ENCODE measurements around the gene PDE3A.
A peak's percentile ranks its signal among the peaks of the same experiment; 100 is the strongest.

The PDE3A gene

GRCh38 chr12:20627001-20627588, 258.8 kb downstream of the PDE3A start:
- DNase-seq, result no peak

DNA sequence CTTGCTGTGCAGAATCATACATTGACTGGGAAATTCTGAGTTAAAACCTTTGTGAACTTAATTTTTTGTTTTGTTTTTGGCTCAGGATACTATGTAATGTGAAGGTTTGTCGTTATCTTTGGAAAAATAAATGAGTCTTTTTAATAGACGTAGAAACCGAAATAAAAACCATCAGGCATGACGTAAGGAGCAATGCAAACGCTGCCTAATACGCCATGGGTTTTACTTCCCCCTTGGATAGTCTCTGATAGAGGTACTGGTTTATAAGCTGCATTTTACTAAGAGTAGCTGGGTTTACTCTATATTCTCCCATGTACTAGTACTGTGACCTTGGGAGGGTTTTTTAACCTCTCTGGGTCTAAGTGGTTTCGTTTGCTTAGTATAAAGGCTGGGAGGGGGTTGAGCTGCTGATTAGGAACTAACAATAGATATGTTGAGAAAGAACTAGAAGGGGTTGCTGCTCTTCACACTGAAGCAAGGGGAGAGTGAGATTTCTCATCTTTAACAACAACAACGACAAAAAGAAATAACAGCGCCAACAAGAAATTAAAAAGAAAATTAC, 260.0 kb downstream of the PDE3A start:
- no peak for DNase-seq

GRCh38 chr12:20628999-20629398, 260.7 kb downstream of the PDE3A start:
- no peak for DNase-seq

DNA sequence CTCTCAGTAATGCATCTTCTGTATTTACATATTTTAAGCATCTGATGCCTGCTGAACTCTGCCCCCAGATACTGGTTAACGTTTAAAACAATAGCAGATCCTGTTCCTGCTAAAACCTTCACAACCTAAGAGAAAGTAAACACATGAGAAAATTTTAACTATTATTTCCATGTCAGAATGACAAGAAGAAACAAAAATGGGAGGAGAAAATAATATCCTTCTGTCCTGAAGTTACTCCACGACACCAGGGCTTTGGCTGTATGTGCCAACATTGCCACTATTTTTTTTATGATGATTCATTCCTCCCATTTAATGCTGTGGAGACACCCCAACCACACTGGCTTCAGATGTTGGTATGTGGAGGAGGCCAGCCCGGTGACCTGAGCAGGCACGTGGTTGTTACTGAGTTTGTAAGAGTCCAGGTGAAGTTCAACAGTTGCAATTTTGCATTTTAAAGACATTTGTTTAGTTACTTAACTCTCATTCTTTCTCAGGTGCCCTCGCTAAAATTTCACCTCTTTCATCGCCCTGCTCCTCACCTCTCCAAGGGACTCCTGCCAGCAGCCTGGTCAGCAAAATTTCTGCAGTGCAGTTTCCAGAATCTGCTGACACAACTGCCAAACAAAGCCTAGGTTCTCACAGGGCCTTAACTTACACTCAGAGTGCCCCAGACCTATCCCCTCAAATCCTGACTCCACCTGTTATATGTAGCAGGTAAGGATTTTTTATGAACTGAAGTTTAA, 261.2 kb downstream of the PDE3A start:
- no peak for DNase-seq

DNA sequence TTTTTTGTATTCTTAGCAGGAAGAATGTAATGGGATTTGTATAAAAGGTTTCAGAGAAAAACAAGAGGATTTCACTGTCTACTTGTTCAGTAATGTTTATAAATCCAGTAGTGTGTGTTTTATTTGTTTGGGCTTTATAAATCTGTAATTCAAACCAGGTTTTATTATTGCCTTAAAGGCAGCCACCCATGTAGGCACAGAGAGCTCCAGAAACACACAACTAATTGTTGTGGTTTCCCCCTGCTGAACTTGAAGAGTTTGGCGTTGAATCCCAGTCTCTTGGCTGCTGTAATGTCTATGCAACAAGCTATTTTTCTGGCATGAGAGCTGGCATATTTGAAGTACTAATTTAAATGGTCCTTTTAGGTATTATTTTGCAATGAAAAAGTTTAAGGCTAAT, 263.4 kb downstream of the PDE3A start:
- DNase-seq, result no peak

GRCh38 chr12:20641106-20641505, 272.8 kb downstream of the PDE3A start:
- DNase-seq, result no peak

DNA sequence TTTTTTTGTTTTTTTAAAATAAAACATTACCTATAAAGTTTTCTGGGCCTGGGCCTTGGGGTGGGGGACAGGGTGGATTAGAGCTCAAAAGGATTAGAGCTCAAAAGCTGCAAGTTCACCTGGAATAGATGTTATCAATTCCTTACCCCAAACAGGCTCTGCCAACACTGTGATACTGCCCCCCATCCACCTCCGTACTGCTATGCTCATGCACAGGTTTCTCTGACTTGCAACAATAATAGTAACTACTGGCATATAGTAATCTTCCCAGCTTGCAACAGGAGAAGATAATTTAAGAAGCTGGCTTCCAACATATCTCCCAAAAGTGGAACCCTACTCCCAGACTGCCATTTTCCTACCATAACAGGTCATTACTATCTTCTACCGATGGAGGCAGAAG, 275.5 kb downstream of the PDE3A start:
- no peak for DNase-seq

DNA sequence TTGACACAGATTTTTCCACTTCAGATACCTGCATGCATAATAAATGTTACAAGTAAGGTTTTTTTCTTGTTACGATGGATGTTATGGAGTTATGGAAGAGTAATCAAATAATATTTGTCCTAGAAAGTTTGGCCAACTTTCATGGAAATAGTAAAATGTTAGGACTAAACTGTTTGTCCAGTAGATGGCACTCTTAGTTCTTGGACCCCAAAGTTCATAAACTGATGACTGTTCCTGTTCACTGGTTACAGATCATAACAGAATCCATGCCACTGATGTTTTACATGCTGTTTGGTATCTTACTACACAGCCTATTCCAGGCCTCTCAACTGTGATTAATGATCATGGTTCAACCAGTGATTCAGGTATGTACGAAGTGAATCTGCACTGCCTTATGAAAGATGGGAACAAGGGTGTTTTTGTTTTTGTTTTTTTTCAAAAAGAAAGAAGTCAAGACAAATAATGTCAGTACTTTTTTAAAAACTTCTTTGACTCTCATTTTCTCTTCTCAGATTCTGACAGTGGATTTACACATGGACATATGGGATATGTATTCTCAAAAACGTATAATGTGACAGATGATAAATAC, 278.0 kb downstream of the PDE3A start:
- peak; percentile 51 for DNase-seq

DNA sequence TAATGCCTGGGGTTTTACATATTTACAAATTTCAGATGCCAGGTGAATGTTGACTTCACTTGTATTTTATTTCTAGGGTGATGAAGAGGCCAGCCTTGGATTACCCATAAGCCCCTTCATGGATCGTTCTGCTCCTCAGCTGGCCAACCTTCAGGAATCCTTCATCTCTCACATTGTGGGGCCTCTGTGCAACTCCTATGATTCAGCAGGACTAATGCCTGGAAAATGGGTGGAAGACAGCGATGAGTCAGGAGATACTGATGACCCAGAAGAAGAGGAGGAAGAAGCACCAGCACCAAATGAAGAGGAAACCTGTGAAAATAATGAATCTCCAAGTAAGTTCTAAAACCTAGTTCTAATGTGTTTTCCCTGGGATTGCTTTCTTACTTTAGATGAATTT, 285.5 kb downstream of the PDE3A start:
- no peak for DNase-seq

DNA sequence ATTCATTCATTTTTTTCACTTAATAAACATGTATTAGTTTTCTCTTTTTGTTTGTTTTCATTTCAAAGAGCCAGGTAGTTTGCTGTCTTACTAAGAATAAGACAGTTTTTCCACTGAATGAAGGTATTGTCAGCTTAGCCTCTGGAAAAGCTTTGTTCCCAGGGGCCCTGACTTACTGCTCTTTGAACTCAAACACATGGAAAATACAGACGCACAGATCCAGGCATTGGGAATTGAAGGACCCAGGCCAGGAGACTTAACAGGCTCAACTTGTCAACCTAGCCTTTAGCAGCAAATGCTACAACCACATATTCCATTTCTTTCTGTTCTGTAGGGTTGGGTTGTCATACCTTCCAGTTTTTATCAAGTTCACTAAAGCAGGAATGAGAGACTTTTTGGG, 288.3 kb downstream of the PDE3A start:
- DNase-seq, result no peak

- DNase-seq, result no peak
These were observed 289.2 kb downstream of the PDE3A start for GRCh38 chr12:20657496-20657895.

GRCh38 chr12:20681334-20681733, 313.0 kb downstream of the PDE3A start:
- DNase-seq, result no peak

GRCh38 chr12:20695232-20695631, 326.9 kb downstream of the PDE3A start, which contains the start of gene SLCO1C1:
Gene SLCO1C1 (plus strand): TSS chr12:20695332. CDS start chr12:20699577, 4,245 bp downstream.
- DNase-seq, result no peak

GRCh38 chr12:20696181-20696905, 328.0 kb downstream of the PDE3A start:
- DNase-seq, result no peak

GRCh38 chr12:20701106-20701505, 332.8 kb downstream of the PDE3A start:
- no peak for DNase-seq

DNA sequence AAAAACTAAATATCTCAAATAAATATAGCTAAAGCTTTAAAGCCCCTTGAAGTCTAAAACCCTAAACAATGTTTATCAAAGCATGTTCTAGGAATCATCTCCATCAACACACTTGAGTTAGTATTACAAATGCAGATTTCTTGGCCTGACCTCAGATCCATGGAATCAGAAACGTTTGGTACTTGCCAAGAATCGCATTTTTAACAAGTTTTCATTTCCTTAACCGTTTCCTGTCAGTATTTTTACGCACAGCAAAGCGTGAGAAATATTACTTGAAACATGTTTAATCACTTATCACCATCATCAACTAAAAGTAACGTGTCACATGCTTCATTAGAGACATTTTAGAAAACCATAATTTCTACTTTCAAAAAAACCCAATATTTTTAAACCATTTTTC, 336.5 kb downstream of the PDE3A start:
- DNase-seq, result no peak

- DNase-seq, result no peak
These were observed 343.5 kb downstream of the PDE3A start for GRCh38 chr12:20711846-20712245.

DNA sequence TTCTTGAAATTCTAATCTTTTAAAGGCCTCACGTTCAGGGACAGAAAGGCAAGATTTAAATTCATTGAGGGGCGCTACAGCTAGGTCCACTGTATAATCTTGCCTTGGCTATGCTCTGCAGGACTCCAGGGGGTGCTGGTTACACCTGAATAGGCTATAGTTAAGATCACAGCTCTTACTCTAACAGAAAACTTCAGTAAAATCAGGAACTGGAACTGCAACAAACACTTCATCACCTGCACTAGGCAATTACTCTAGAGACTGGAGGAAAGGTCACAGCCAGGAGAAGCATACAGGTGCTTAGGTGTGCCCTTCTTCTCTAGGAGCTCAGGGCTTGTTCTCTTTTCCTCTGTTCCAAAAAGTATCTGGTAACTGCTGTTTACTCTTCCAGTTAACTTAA, 347.7 kb downstream of the PDE3A start:
- no peak for DNase-seq

DNA sequence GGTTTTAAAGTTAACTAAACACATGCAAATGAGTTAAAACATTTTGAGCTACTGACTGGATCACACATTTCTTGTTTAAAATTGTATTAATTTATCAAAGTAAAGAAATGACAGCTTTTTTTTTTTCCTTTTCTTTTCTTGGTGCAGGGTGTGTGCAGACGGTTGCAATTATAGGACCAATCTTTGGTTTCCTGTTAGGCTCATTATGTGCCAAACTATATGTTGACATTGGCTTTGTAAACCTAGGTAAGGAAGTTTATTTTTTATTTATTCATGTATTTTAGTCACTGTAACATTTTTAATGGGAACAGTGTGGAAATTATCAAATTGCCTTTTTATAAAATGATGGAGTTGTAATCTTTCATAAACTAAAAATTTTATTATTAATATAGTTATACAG, 348.6 kb downstream of the PDE3A start:
- DNase-seq, result no peak

DNA sequence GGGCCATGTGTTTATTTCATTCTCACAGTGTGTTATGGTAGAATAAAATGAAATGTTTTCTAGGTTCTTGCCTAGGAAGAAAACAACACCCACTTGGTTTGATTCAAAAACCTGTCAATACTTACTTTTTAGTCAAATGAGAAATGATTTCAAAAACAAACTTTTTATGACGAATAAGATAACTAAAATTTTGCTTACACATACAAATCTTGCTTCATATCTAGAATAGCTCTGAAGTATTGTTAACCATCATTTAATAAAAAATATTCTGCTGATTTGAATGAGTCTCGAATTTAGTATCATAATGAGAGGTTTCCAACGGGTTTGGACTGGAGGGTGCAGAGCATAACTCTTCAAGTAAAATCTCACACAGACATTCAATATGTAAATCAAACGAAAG, 350.0 kb downstream of the PDE3A start:
- no peak for DNase-seq

- DNase-seq, result no peak
These were observed 353.8 kb downstream of the PDE3A start for GRCh38 chr12:20722142-20722541.

DNA sequence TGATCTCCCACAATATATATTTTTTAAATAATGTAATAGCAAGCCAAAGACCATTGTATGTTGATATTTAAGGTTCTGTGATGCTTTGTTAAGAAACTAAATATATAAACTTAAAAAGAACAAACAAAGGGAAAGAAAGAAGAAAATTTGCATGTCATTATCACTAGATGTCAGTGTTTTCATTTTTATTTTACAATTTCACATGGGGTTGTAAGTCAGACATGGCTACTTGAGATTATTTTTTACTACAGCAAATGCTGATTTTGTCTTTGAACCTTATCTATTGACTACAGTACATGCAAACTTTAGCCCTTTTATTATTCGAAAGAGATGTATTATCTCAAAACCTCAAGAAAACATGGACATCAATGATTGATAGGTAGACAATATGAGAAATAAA, 362.9 kb downstream of the PDE3A start:
- DNase-seq, result no peak
